Uterus (tissue), 4 donors: ENCODE results near the gene SLC22A12. TPM values are rescaled to one million over a fixed set of nuclear protein-coding genes. Genes with fewer than 3 reads are reported as not detected.
A peak's percentile ranks its signal among the peaks of the same experiment; 100 is the strongest.

Experiments used
- DNase-seq, 2 donors: peaks; one replicate each; pipeline ENCODE4 v3.0.0-alpha.2; 2019 to 2020
- H3K27ac ChIP-seq, 2 donors: fragments of 200-600 bp; sonication (generic); 1 replicate in 1 of 2; 2 replicates in 1 of 2; pipeline ENCODE4 v1.5.1; 2016 to 2018
- H3K27me3 ChIP-seq, 2 donors: fragments of 200-600 bp; sonication (generic); one replicate each; pipeline ENCODE4 v1.5.1; 2018 to 2019; ENCODE audit warnings: control low read depth in 1 of 2
- H3K36me3 ChIP-seq, 2 donors: fragments of 200-600 bp; sonication (generic); one replicate each; pipeline ENCODE4 v1.5.1; 2019; ENCODE audit warnings: control low read depth in 1 of 2
- H3K4me1 ChIP-seq, 2 donors: fragments of 200-600 bp; sonication (generic); one replicate each; pipeline ENCODE4 v1.5.1; 2018 to 2019; ENCODE audit warnings: control low read depth in 1 of 2
- H3K4me3 ChIP-seq, 2 donors: fragments of 200-600 bp; sonication (generic); 1 replicate in 1 of 2; 2 replicates in 1 of 2; pipeline ENCODE4 v1.5.1; 2018 to 2019; ENCODE audit warnings: mild to moderate bottlenecking in 1 of 2
- H3K9me3 ChIP-seq, 2 donors: fragments of 200-600 bp; sonication (generic); one replicate each; pipeline ENCODE4 v1.5.1; 2019; ENCODE audit warnings: control low read depth in 1 of 2
- POLR2A ChIP-seq, 2 donors: fragments of 450-650 bp; IDR thresholded peaks; one replicate each; pipeline ENCODE4 v1.6.1; 2016; ENCODE audit warnings: antibody characterized with exemption in 2 of 2, mild to moderate bottlenecking in 1 of 2, moderate library complexity in 1 of 2
- intact Hi-C: fragments of 100-400 bp; cut with DNase I; formaldehyde crosslinking; loops from one replicate; pipeline ENCODE4 v1.15.1; 2023; ENCODE audit warnings: low total_unique reads
- total RNA-seq, 4 donors: library from RNA; depleted of rRNA in 3 of 4; stranded (reverse); fragments of >200 nt in 3 of 4; gene quantifications; one replicate each; pipeline versions ENCODE4 v1.1.0 to v1.2.4, GENCODE V29; 2014 to 2023
- TF ChIP-seq, protein P1 (sequence below), 4 experiments: fragments of 200-600 bp in 2 of 4; fragments of 450-650 bp in 2 of 4; sonication (generic) in 2 of 4; IDR thresholded peaks; one replicate each; pipeline ENCODE4 v1.5.1; 2016 to 2019; ENCODE audit warnings: antibody characterized with exemption in 4 of 4, mild to moderate bottlenecking in 2 of 4, moderate library complexity in 1 of 4
- donor health status: DM: yes; HTN: yes; CAD: no.

SLC22A12 gene
- total RNA-seq, 4 donors from 2014 or later, result not detected

DNA sequence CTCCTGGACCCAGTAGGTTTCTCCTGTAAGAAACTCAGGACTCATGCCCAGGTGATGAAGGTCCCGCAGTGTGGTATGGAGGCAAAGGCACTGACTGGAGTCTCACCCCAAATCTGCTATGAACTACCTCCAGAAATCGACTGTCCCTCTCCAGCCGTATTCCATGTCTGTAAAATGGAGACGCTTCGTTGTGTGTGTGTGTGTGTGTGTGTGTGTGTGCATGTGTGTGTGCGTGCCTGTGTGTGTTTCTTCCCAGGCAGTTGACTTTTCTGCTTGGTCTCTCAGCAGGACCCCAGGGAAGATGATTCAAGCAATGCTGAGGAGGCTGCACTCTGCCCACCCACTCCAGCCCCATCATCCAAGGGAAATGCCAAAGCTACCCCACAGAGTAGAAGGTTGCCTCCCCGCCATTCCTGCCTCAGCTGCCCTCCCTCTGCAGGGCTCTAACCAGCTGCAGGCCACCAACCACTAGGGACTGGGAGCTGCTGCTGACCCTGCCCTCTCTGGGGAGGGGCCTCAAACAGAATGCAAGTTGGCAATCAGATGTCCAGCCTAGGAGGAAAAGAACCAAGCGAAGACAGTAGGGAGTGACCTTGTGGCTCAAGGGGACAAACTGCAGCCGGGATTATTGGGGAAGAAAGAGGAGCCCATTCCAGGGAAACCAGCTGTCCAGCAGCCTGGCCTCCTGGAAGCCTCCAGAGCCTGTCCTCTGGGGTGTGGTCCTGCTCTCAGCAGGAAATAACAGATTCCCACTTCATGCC lies 56.2 kb downstream of the SLC22A12 start:
- Histone ChIP-seq H3K27me3 (no peaks in the 10 kb centered on the region), H3K4me3 (no peak overlapping the region), H3K4me1 (no peaks in the 10 kb centered on the region), H3K36me3 (no peaks in the 10 kb centered on the region), H3K9me3 (no peaks in the 10 kb centered on the region), H3K27ac (no peak overlapping the region)
- no peak for DNase-seq
- intact Hi-C loops, result no loop called here
- no peak for TF ChIP-seq POLR2A (IDR thresholded peaks at IDR 0.05)
- TF ChIP-seq, protein P1, sequence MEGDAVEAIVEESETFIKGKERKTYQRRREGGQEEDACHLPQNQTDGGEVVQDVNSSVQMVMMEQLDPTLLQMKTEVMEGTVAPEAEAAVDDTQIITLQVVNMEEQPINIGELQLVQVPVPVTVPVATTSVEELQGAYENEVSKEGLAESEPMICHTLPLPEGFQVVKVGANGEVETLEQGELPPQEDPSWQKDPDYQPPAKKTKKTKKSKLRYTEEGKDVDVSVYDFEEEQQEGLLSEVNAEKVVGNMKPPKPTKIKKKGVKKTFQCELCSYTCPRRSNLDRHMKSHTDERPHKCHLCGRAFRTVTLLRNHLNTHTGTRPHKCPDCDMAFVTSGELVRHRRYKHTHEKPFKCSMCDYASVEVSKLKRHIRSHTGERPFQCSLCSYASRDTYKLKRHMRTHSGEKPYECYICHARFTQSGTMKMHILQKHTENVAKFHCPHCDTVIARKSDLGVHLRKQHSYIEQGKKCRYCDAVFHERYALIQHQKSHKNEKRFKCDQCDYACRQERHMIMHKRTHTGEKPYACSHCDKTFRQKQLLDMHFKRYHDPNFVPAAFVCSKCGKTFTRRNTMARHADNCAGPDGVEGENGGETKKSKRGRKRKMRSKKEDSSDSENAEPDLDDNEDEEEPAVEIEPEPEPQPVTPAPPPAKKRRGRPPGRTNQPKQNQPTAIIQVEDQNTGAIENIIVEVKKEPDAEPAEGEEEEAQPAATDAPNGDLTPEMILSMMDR (IDR thresholded peaks at IDR 0.05), result no peak

DNA sequence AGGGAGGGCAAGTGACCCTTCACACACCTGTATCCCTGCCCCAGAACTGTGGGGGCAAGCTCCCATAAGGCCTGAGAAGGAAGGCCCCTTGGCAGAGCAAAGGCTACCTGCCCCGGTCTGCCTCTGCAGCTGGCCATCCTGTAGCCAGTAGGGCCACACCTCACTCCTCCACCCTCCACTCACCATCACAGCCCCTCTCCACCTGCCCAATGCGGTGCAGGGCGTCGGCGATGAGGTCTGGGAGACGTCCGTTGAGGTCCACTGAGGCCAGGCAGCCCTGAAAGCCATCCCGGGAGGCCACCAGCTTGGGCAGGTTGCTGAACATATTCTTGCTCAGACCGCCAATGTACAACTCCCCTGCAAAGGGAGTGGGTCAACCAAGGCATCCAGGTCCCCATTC lies 57.5 kb downstream of the SLC22A12 start:
- Histone ChIP-seq H3K9me3 (no peaks in the 10 kb centered on the region), H3K27me3 (no peaks in the 10 kb centered on the region), H3K27ac (no peak overlapping the region), H3K4me3 (no peak overlapping the region), H3K4me1 (no peaks in the 10 kb centered on the region), H3K36me3 (no peaks in the 10 kb centered on the region)
- TF ChIP-seq POLR2A (IDR thresholded peaks at IDR 0.05), result no peak
- TF ChIP-seq, protein P1 (IDR thresholded peaks at IDR 0.05), result no peak
- DNase-seq, result no peak
- intact Hi-C loops, result no loop called here

DNA sequence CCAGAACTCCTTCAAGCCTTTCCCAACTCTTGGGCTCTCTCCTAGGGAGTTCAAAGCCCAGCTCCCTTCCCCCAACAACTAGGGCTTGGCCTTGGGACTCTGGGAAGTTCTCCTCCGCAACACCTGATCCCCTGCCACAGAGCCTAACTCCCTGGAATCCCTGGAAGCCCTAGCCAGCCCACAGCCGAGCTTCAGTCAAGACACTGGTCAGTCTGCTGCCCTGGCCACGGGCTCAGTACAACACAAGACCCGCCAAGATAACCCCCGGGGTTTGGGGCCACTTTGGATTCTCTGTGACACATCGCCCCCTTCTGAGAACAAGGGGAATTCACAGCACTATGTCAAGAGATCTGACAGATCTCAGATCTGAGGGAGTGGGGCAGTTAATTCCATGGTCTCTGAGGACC lies 58.3 kb downstream of the SLC22A12 start:
- H3K9me3 ChIP-seq, result no peaks in the 10 kb centered on the region
- H3K4me3 ChIP-seq, result no peak overlapping the region
- peak in 1 of 2 donors; percentile 38 for DNase-seq
- H3K27me3 ChIP-seq, result no peaks in the 10 kb centered on the region
- H3K4me1 ChIP-seq, result no peaks in the 10 kb centered on the region
- intact Hi-C loops, result no loop called here
- no peaks in the 10 kb centered on the region for H3K36me3 ChIP-seq
- TF ChIP-seq, protein P1 (IDR thresholded peaks at IDR 0.05), result peak; percentile 22 to 47 (median 40)
- no peak for TF ChIP-seq POLR2A (IDR thresholded peaks at IDR 0.05)
- H3K27ac ChIP-seq, result no peak overlapping the region

DNA sequence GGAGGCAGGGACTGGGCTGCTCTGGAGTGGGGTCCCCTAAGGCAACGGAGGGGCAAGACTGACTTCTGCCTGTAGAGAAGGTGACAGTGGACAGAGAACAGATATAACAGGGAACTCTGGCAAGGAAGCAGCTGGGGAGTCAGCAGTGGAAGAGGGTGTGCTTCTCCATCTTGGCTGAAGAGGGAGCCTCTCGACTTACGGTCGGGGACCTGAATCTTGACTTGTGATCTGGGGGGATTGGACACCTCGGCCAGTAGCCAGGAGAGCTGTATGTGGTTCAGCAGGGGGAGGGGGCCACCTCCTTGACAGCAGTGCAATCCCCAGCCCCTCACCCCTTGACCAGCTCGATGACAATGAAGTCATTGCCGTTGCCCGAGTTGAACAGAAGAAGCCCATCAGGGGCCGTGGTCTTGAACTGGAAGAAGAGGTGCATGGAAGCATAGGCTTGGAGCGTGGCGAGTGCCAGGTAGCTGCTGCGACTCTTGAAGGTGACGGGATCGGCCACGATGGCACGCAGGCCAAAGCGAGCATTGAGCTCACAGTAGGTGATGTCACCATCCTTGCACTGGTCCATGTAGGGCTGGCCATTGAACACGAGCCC lies 60.0 kb downstream of the SLC22A12 start:
- no peaks in the 10 kb centered on the region for H3K27me3 ChIP-seq
- TF ChIP-seq POLR2A (IDR thresholded peaks at IDR 0.05), result no peak
- TF ChIP-seq, protein P1 (IDR thresholded peaks at IDR 0.05), result peak in 1 of 4 experiments; percentile 6
- DNase-seq, result no peak
- no peak overlapping the region for H3K27ac ChIP-seq
- no peaks in the 10 kb centered on the region for H3K9me3 ChIP-seq
- H3K4me3 ChIP-seq, result no peak overlapping the region
- intact Hi-C loops, result loop anchor here (5.0 to 10.0 kb wide), 2 partner anchors 99 to 196 kb away; no protein-coding TSS in a partner anchor
- H3K4me1 ChIP-seq, result no peaks in the 10 kb centered on the region
- H3K36me3 ChIP-seq, result no peaks in the 10 kb centered on the region

Other genes with a start within 250 kb of the SLC22A12 start
- 10 to 100 TPM in 3 of 4 donors, 1 to 10 TPM in 1; 2.4 to 37.4 (median 29.3) TPM for gene RPS6KA4, start 232.1 kb upstream of the SLC22A12 start, total RNA-seq
- gene SLC22A11, start 35.3 kb upstream of the SLC22A12 start, total RNA-seq, result under 1 TPM in 2 of 4 donors, not detected in 2; 0.35 to 0.76 TPM
- 10 to 100 TPM in 2 of 4 donors, 1 to 10 TPM in 1, under 1 TPM in 1; 0.88 to 48.4 (median 12.6) TPM for gene NRXN2, start 132.0 kb downstream of the SLC22A12 start, total RNA-seq
- 10 to 100 TPM in 3 of 4 donors, 1 to 10 TPM in 1; 3.2 to 72.8 (median 23.3) TPM for gene RASGRP2, start 152.9 kb downstream of the SLC22A12 start, total RNA-seq
- gene PYGM, start 168.8 kb downstream of the SLC22A12 start, total RNA-seq, result 10 to 100 TPM in 2 of 4 donors, 1 to 10 TPM in 2; 2.9 to 42.8 (median 11.4) TPM
- gene SF1, start 187.3 kb downstream of the SLC22A12 start, total RNA-seq, result 100 to 1,000 TPM in 3 of 4 donors, 10 to 100 TPM in 1; 62.0 to 374 (median 219) TPM
- 10 to 100 TPM; 10.2 to 49.1 (median 24.4) TPM for gene MAP4K2, start 212.0 kb downstream of the SLC22A12 start, total RNA-seq
- 10 to 100 TPM in 2 of 4 donors, 1 to 10 TPM in 2; 3.8 to 26.2 (median 14.9) TPM for gene MEN1, start 219.3 kb downstream of the SLC22A12 start, total RNA-seq